Endodermal cell (in vitro differentiated cells): ENCODE measurements around the gene LPP. TPM values are rescaled to one million over a fixed set of nuclear protein-coding genes. Genes with fewer than 3 reads are reported as not detected.

Source experiments
- DNase-seq: peaks from one replicate; pipeline ENCODE4 v3.0.0-alpha.2; 2017
- H3K27ac ChIP-seq: 2 replicates; pipeline ENCODE4 v1.5.1; 2013; ENCODE audit warnings: mild to moderate bottlenecking, low read depth, low read length, moderate library complexity
- H3K27me3 ChIP-seq: 2 replicates; pipeline ENCODE4 v1.6.1; 2013; ENCODE audit warnings: mild to moderate bottlenecking, low read length, moderate library complexity; ENCODE audit not compliant: insufficient read depth, control insufficient read depth, poor library complexity, severe bottlenecking
- H3K36me3 ChIP-seq: 2 replicates; pipeline ENCODE4 v1.7.0; 2013; ENCODE audit warnings: mild to moderate bottlenecking, low read length, moderate library complexity; ENCODE audit not compliant: control insufficient read depth, insufficient read depth
- H3K4me1 ChIP-seq: one replicate; pipeline ENCODE4 v1.7.0; 2013; ENCODE audit warnings: low read length; ENCODE audit not compliant: control insufficient read depth, insufficient read depth
- H3K4me3 ChIP-seq: 2 replicates; pipeline ENCODE4 v1.5.1; 2013; ENCODE audit warnings: mild to moderate bottlenecking, low read length, moderate library complexity
- H3K9ac ChIP-seq: 2 replicates; pipeline ENCODE4 v1.6.1; 2013; ENCODE audit warnings: mild to moderate bottlenecking, low read length, moderate library complexity; ENCODE audit not compliant: poor library complexity, severe bottlenecking; ENCODE audit errors: extremely low read depth
- H3K9me3 ChIP-seq: 2 replicates; pipeline ENCODE4 v1.6.1; 2013; ENCODE audit warnings: mild to moderate bottlenecking, low read length, moderate library complexity; ENCODE audit not compliant: control insufficient read depth
- H3K27ac Mint-ChIP-seq: 2 replicates; pipeline ENCODE4 v1.8.0; 2020; ENCODE audit warnings: mixed read lengths
- H3K27me3 Mint-ChIP-seq: 2 replicates; pipeline ENCODE4 v1.8.0; 2021; ENCODE audit warnings: mild to moderate bottlenecking, mixed read lengths; ENCODE audit not compliant: insufficient read depth
- H3K36me3 Mint-ChIP-seq: 2 replicates; pipeline ENCODE4 v1.8.0; 2020; ENCODE audit warnings: low read depth, mixed read lengths
- H3K4me1 Mint-ChIP-seq: 2 replicates; pipeline ENCODE4 v1.8.0; 2020; ENCODE audit warnings: mixed read lengths
- H3K4me3 Mint-ChIP-seq: 2 replicates; pipeline ENCODE4 v1.8.0; 2020; ENCODE audit warnings: mild to moderate bottlenecking, moderate library complexity, mixed read lengths
- H3K9me3 Mint-ChIP-seq: 2 replicates; pipeline ENCODE4 v1.8.0; 2020; ENCODE audit warnings: mild to moderate bottlenecking, mixed read lengths
- WGBS, 2 experiments: methylation state at CpG; one replicate each; pipeline versions ENCODE4 v1.1.5 to v1.1.7; 2013; ENCODE audit warnings: missing lambda C conversion rate in 2 of 2, mixed read lengths in 1 of 2; ENCODE audit not compliant: insufficient coverage in 1 of 2, insufficient read length in 1 of 2; 5-methylcytosine and 5-hydroxymethylcytosine counted together
- total RNA-seq, 2 donors: library from RNA; stranded (reverse); fragmentation: NEBNext Ultra II Directional in 1 of 2; extraction: Animal tissue kit (Norgen Biotek cat#: 25700) in 1 of 2; gene quantifications; 2 replicates in 1 of 2; 3 replicates in 1 of 2; pipeline ENCODE4 v1.2.1, GENCODE V29; 2021
- TF ChIP-seq, protein P1 (sequence below): fragments of 200-600 bp; sonication (generic); conservative IDR thresholded peaks from 2 replicates; pipeline ENCODE4 v1.5.0; 2021; ENCODE audit warnings: antibody characterized with exemption, mild to moderate bottlenecking

The LPP gene
- total RNA-seq, 2 donors from 2014 or later, result 78.0 to 105 TPM

DNA sequence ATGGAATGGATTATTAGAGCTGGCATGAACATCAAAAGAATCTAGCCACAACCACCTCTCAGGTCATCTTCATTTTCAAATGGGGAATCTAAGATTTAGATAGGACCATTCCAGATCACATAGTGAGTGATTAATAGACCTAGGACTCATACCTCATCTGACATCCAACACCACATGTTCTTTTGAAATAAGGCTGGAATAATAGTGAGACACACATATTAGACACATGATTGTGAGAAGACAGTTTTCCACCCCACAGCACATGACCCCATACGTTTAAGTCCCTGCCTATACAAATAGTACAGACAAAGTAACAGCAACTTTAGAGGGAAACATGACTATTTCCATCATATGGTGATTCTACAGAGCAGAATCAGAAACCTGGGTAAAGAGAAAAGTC, 673.1 kb downstream of the LPP start:
- H3K4me3 Mint-ChIP-seq, result no peak overlapping the region
- no peak overlapping the region for H3K27ac ChIP-seq
- H3K4me3 ChIP-seq, result no peak overlapping the region
- no peaks in the 10 kb centered on the region for H3K36me3 ChIP-seq
- WGBS, 2 experiments, result 95% methylated on average over 1 of the region's 1 CpG; no CpG with 5 or more reads in 1 of the 2 experiments
- no peaks in the 10 kb centered on the region for H3K27me3 ChIP-seq
- no peaks in the 10 kb centered on the region for H3K9me3 ChIP-seq
- TF ChIP-seq, protein P1, sequence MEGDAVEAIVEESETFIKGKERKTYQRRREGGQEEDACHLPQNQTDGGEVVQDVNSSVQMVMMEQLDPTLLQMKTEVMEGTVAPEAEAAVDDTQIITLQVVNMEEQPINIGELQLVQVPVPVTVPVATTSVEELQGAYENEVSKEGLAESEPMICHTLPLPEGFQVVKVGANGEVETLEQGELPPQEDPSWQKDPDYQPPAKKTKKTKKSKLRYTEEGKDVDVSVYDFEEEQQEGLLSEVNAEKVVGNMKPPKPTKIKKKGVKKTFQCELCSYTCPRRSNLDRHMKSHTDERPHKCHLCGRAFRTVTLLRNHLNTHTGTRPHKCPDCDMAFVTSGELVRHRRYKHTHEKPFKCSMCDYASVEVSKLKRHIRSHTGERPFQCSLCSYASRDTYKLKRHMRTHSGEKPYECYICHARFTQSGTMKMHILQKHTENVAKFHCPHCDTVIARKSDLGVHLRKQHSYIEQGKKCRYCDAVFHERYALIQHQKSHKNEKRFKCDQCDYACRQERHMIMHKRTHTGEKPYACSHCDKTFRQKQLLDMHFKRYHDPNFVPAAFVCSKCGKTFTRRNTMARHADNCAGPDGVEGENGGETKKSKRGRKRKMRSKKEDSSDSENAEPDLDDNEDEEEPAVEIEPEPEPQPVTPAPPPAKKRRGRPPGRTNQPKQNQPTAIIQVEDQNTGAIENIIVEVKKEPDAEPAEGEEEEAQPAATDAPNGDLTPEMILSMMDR, result no peak
- no peak overlapping the region for H3K9ac ChIP-seq
- no peaks in the 10 kb centered on the region for H3K4me1 ChIP-seq
- H3K4me1 Mint-ChIP-seq, result peaks cover 6% of the 10 kb centered on the region
- H3K27ac Mint-ChIP-seq, result no peak overlapping the region
- no peaks in the 10 kb centered on the region for H3K27me3 Mint-ChIP-seq
- DNase-seq, result no peak
- H3K36me3 Mint-ChIP-seq, result no peaks in the 10 kb centered on the region
- no peaks in the 10 kb centered on the region for H3K9me3 Mint-ChIP-seq

DNA sequence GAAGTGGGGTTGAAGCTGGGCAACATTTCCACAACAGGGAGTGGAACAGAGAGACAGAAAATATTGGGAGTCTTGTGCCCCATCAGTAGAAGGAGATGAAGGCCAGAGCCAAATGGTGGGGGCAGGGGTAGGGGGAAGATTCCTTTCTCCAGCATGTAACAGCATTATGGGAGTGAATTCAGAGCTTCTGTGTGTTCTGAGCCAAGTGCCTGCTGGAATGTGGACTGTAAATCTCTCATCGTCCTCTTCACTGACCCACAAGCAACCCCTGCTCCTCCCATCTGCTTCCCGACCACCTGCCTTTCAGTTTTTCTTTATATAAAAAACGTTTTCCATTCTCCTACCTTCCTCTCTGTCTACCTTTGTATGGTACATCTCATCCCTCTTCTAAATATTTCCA, 673.6 kb downstream of the LPP start:
- WGBS, 2 experiments, result 72 to 83% methylated on average over 3 of the region's 3 CpGs
- DNase-seq, result no peak
- H3K4me3 Mint-ChIP-seq, result no peak overlapping the region

DNA sequence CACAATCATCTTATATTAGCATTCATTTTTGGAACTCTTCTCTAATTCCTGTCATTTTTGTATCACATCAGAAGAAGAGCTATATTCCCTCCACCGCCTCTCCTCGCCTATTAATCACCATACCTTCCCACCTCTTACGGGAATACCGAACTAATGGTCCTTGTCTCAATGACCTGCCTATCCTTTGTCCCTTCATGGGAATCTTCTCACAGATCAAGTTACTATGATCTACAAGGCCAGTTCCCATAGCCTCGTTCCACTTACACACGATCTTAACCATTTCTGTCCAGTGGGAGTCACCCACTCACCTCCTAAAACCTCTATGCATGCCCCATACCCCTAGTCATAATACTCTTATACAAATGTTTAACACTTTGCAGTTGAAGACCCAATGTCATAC, 675.2 kb downstream of the LPP start:
- H3K9ac ChIP-seq, result no peak overlapping the region
- 94 to 100% methylated on average over 5 to 6 of the region's 6 CpGs for WGBS, 2 experiments
- H3K27me3 ChIP-seq, result no peaks in the 10 kb centered on the region
- H3K9me3 ChIP-seq, result no peaks in the 10 kb centered on the region
- TF ChIP-seq, protein P1, result no peak
- H3K4me1 ChIP-seq, result no peaks in the 10 kb centered on the region
- H3K4me3 ChIP-seq, result no peak overlapping the region
- Mint-ChIP-seq H3K27me3 (no peaks in the 10 kb centered on the region), H3K4me1 (peaks cover 6% of the 10 kb centered on the region), H3K36me3 (no peaks in the 10 kb centered on the region), H3K9me3 (no peaks in the 10 kb centered on the region), H3K4me3 (no peak overlapping the region), H3K27ac (no peak overlapping the region)
- no peak for DNase-seq
- no peaks in the 10 kb centered on the region for H3K36me3 ChIP-seq
- no peak overlapping the region for H3K27ac ChIP-seq

More for the DNA sequence above, 673.6 kb downstream of the LPP start:
- H3K9ac ChIP-seq, result no peak overlapping the region
- H3K36me3 ChIP-seq, result no peaks in the 10 kb centered on the region
- Mint-ChIP-seq H3K27me3 (no peaks in the 10 kb centered on the region), H3K36me3 (no peaks in the 10 kb centered on the region), H3K9me3 (no peaks in the 10 kb centered on the region), H3K4me1 (peaks cover 6% of the 10 kb centered on the region), H3K27ac (no peak overlapping the region)
- TF ChIP-seq, protein P1, result no peak
- H3K27ac ChIP-seq, result no peak overlapping the region
- no peaks in the 10 kb centered on the region for H3K9me3 ChIP-seq
- no peaks in the 10 kb centered on the region for H3K4me1 ChIP-seq
- no peak overlapping the region for H3K4me3 ChIP-seq
- no peaks in the 10 kb centered on the region for H3K27me3 ChIP-seq
